MCF 10A (cell line): ENCODE data around the gene FUBP3. TPM values are rescaled to one million over a fixed set of nuclear protein-coding genes. Genes with fewer than 3 reads are reported as not detected.
A peak's percentile ranks its signal among the peaks of the same experiment; 100 is the strongest.

Experiments used
- BruUV-seq: library from RNA; stranded (reverse); fragments of 400-500 nt; replicated peaks from 2 replicates; lab custom pipeline; 2021; lab: Mats Ljungman, UMichigan
- CTCF ChIA-PET: fragments of 300-600 bp; sonication (Branson Sonifier 250); formaldehyde crosslinking; extraction: SDS; loops from one replicate; lab custom pipeline; 2021; ENCODE audit warnings: antibody characterized with exemption, inconsistent platforms; lab: Yijun Ruan, JAX
- POLR2A ChIA-PET: fragments of 300-600, 350-650 bp; sonication (Branson Sonifier 250); formaldehyde crosslinking; extraction: SDS; loops from one replicate; lab custom pipeline; 2020; ENCODE audit warnings: antibody characterized with exemption, inconsistent platforms; lab: Yijun Ruan, JAX
- DNase-seq: peaks from one replicate; pipeline ENCODE4 v3.0.0-alpha.2; 2018; ENCODE audit not compliant: unreplicated experiment
- H3K27ac Mint-ChIP-seq: one replicate; pipeline ENCODE4 v1.8.0; 2022; ENCODE audit warnings: mild to moderate bottlenecking, low read depth, mixed read lengths; ENCODE audit not compliant: unreplicated experiment
- H3K27me3 Mint-ChIP-seq: one replicate; pipeline ENCODE4 v1.8.0; 2022; ENCODE audit warnings: mixed read lengths; ENCODE audit not compliant: insufficient read depth, unreplicated experiment
- H3K36me3 Mint-ChIP-seq: one replicate; pipeline ENCODE4 v1.8.0; 2022; ENCODE audit warnings: mild to moderate bottlenecking, moderate library complexity, mixed read lengths; ENCODE audit not compliant: insufficient read depth, unreplicated experiment
- H3K4me1 Mint-ChIP-seq: one replicate; pipeline ENCODE4 v1.8.0; 2022; ENCODE audit warnings: mixed read lengths; ENCODE audit not compliant: insufficient read depth, unreplicated experiment
- H3K4me3 Mint-ChIP-seq: one replicate; pipeline ENCODE4 v1.8.0; 2022; ENCODE audit warnings: mild to moderate bottlenecking, moderate library complexity, mixed read lengths; ENCODE audit not compliant: unreplicated experiment
- H3K9me3 Mint-ChIP-seq: one replicate; pipeline ENCODE4 v1.8.0; 2022; ENCODE audit warnings: mixed read lengths; ENCODE audit not compliant: unreplicated experiment
- intact Hi-C: fragments of 100-400 bp; cut with micrococcal nuclease; formaldehyde crosslinking; loops from 2 replicates; pipeline ENCODE4 v1.14.1; 2022
- total RNA-seq: library from RNA; stranded (reverse); gene quantifications from 2 replicates; pipeline ENCODE4 v1.2.3, GENCODE V29; 2022
- TF ChIP-seq, protein P1 (sequence below): fragments of 200-600 bp; IDR thresholded peaks from one replicate; pipeline ENCODE4 v1.8.0; 2022; ENCODE audit warnings: antibody characterized with exemption, mild to moderate bottlenecking; ENCODE audit not compliant: unreplicated experiment

Gene FUBP3
- total RNA-seq, 1 experiment from 2014 or later: 58.0 TPM

DNA sequence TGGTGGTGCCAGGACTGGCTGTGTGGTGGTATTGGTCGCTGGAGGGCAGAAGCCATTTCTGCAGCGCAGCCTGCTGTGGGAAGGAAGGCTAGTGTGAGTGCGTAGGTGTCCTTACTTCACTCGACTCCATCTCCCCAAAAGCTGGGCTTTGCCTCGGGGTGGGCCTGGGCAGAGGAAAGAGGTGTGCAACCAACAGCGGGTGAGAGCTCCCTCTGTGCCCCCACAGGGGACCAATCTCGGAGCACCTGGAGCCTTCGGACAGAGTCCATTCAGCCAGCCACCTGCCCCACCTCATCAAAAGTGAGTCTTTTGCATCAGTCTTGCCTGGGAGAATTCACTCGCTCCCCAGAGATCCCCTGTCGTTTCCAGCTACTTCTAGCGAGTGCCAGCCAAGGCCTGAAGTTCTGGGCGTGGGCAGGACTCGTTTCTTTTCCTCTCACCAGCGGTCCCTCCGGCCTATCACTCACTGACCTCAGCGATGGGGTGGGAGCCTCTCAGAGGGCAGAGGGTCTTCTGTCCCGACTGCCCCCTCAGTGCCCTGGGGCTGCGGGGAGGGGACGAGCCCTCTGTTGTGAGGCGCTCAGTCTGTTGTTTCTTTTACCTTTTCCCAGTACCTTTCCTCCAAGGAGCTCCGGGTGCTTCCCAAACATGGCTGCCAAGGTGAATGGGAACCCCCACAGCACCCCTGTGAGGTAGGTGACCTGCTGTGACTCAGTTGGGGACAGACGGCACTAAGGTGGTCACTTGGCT, 52.1 kb downstream of the FUBP3 start:
- ChIA-PET CTCF (no interaction called here), POLR2A (no interaction called here)
- no peak for DNase-seq
- H3K36me3 Mint-ChIP-seq: peaks cover 47% of the 10 kb centered on the region
- TF ChIP-seq, protein P1, sequence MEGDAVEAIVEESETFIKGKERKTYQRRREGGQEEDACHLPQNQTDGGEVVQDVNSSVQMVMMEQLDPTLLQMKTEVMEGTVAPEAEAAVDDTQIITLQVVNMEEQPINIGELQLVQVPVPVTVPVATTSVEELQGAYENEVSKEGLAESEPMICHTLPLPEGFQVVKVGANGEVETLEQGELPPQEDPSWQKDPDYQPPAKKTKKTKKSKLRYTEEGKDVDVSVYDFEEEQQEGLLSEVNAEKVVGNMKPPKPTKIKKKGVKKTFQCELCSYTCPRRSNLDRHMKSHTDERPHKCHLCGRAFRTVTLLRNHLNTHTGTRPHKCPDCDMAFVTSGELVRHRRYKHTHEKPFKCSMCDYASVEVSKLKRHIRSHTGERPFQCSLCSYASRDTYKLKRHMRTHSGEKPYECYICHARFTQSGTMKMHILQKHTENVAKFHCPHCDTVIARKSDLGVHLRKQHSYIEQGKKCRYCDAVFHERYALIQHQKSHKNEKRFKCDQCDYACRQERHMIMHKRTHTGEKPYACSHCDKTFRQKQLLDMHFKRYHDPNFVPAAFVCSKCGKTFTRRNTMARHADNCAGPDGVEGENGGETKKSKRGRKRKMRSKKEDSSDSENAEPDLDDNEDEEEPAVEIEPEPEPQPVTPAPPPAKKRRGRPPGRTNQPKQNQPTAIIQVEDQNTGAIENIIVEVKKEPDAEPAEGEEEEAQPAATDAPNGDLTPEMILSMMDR: no peak
- no peaks in the 10 kb centered on the region for H3K9me3 Mint-ChIP-seq
- intact Hi-C loops: no loop called here
- BruUV-seq: no TSS peak
- H3K4me1 Mint-ChIP-seq: no peaks in the 10 kb centered on the region
- peak overlapping the region; percentile 35 for H3K27ac Mint-ChIP-seq
- H3K27me3 Mint-ChIP-seq: no peaks in the 10 kb centered on the region
- H3K4me3 Mint-ChIP-seq: no peak overlapping the region

DNA sequence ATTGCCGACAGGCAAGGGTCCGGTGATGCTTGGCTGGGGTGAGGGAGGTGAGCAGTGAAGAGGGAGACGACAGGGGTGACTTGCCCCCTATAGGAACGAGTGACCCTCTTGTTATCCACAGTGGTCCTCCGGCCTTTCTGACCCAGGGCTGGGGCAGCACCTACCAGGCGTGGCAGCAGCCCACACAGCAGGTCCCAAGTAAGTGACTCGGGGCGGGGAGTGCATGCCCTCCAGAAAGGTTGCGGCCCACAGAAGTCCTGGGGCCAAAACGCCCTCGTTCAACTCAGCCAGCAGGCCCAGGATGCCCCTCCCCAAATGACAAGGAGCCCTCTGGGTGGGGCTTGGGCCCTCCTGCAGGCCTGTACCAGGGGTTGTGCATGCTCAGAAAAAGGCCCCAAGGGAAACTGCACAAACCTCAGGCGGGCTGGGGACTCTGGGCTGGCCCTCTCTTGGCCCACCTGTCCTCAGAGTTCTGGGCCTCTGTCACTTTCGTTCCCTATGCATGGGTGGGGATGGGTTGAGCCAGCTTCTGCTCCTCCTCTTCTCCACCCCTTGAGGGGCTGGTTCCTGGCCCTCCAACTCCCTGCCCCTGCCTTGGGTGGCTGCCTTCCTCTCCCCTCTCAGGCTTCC, 52.8 kb downstream of the FUBP3 start:
- intact Hi-C loops: no loop called here
- POLR2A ChIA-PET: no interaction called here
- BruUV-seq: no TSS peak
- H3K4me3 Mint-ChIP-seq: no peak overlapping the region
- peaks cover 47% of the 10 kb centered on the region for H3K36me3 Mint-ChIP-seq
- H3K4me1 Mint-ChIP-seq: no peaks in the 10 kb centered on the region
- CTCF ChIA-PET: no interaction called here
- H3K9me3 Mint-ChIP-seq: no peaks in the 10 kb centered on the region
- no peak for DNase-seq
- TF ChIP-seq, protein P1: no peak
- H3K27ac Mint-ChIP-seq: peak overlapping the region; percentile 35
- H3K27me3 Mint-ChIP-seq: no peaks in the 10 kb centered on the region

DNA sequence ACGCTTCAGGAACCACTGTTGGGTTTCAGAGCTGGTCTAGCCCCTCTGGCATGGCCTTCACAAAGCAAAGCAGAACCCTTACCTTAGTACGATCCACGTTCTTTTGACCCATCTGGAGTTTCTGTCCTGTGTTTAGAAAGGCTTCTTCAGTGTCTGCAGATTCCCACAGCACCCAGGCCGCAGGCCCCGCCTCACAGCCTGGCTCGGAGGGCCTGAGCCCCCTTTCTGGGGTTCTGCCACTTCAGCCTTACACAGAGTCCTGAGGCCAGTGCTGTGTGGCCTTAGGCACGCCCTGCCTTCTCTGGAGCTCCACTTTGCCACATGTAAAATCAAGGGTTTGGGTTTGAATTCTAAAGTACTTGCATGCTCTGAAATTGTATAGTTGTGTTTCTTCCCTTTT, 53.5 kb downstream of the FUBP3 start:
- H3K36me3 Mint-ChIP-seq: peaks cover 46% of the 10 kb centered on the region

More for the DNA sequence above, 53.5 kb downstream of the FUBP3 start:
- intact Hi-C loops: no loop called here
- Mint-ChIP-seq H3K4me3 (no peak overlapping the region), H3K27me3 (no peaks in the 10 kb centered on the region), H3K4me1 (no peaks in the 10 kb centered on the region), H3K9me3 (no peaks in the 10 kb centered on the region), H3K27ac (no peak overlapping the region)
- no TSS peak for BruUV-seq
- TF ChIP-seq, protein P1: no peak
- ChIA-PET POLR2A (no interaction called here), CTCF (no interaction called here)
- DNase-seq: no peak
